ENCODE data around the gene SRRM3. TPM values are rescaled to one million over a fixed set of nuclear protein-coding genes. Genes with fewer than 3 reads are reported as not detected.
A peak's percentile ranks its signal among the peaks of the same experiment; 100 is the strongest.
"Not testable (repeated sequence)": the region's sequence is repeated elsewhere in the genome, so short reads cannot be mapped to it uniquely, and the experiment has no call there.

The SRRM3 gene
- total and polyA plus RNA-seq, 4 donors: 3.0 to 7.4 (median 4.8) TPM

- H3K36me3 ChIP-seq (ENCODE audit: control insufficient read depth in 1 of 2, insufficient read depth in 2 of 2, low read length in 1 of 2): peaks cover 0 to 4% of the 10 kb centered on the region in 2 donors
- H3K9me3 ChIP-seq (ENCODE audit: control insufficient read depth, low read length): no peaks in the 10 kb centered on the region
- peaks cover 4 to 14% of the 10 kb centered on the region in 2 donors for H3K4me1 ChIP-seq (ENCODE audit: control insufficient read depth in 1 of 2, insufficient read depth in 2 of 2, low read length in 2 of 2)
- no peaks in the 10 kb centered on the region for H3K27me3 ChIP-seq (ENCODE audit: control insufficient read depth in 1 of 2, insufficient read depth in 2 of 2, low read length in 1 of 2)
- DNase-seq (peak in 1 of 2 donors; percentile 9), ATAC-seq (ENCODE audit: low FRiP score) (no peak)
- intact Hi-C loops (cut with DNase I): no loop called here
- no peak overlapping the region for H3K27ac ChIP-seq (ENCODE audit: low read depth in 1 of 2, low read length in 2 of 2)
- no peak overlapping the region for H3K4me3 ChIP-seq (ENCODE audit: low read length in 2 of 2)
- 57 to 61% methylated on average over 7 of the region's 7 CpGs for WGBS, 2 donors
Measured at GRCh38 chr7:76327610-76328009, 125.9 kb downstream of the SRRM3 start.

GRCh38 chr7:76328389-76328788, 126.7 kb downstream of the SRRM3 start:
- intact Hi-C loops (cut with DNase I): no loop called here
- H3K4me3 ChIP-seq (ENCODE audit: low read length in 2 of 2): no peak overlapping the region
- no peak overlapping the region for H3K27ac ChIP-seq (ENCODE audit: low read depth in 1 of 2, low read length in 2 of 2)
- no peaks in the 10 kb centered on the region for H3K27me3 ChIP-seq (ENCODE audit: control insufficient read depth in 1 of 2, insufficient read depth in 2 of 2, low read length in 1 of 2)
- 78 to 86% methylated on average over 15 of the region's 15 CpGs for WGBS, 2 donors
- peaks cover 2 to 14% of the 10 kb centered on the region in 2 donors for H3K4me1 ChIP-seq (ENCODE audit: control insufficient read depth in 1 of 2, insufficient read depth in 2 of 2, low read length in 2 of 2)
- peaks cover 0 to 4% of the 10 kb centered on the region in 2 donors for H3K36me3 ChIP-seq (ENCODE audit: control insufficient read depth in 1 of 2, insufficient read depth in 2 of 2, low read length in 1 of 2)
- no peaks in the 10 kb centered on the region for H3K9me3 ChIP-seq (ENCODE audit: control insufficient read depth, low read length)
- peak in 1 of 2 donors; percentile 51 for DNase-seq
- no peak for ATAC-seq (ENCODE audit: low FRiP score)

DNA sequence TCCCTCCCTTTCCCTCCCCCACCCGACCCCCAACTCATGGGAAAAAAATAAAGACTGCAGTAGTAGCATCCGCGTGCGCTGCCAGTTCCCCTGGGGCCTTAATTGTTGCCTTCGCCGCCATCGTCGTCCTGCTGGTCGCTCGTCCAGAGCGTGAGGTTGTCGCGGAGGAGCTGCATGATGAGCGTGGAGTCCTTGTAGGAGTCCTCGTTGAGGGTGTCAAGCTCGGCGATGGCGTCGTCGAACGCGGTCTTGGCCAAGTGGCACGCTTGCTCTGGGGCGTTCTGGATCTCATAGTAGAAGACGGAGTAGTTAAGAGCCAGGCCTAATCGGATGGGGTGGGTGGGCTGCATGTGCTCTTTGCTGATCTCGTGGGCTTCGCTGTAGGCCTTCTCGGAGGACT, 127.8 kb downstream of the SRRM3 start:
- peaks cover 0 to 4% of the 10 kb centered on the region in 2 donors for H3K36me3 ChIP-seq (ENCODE audit: control insufficient read depth in 1 of 2, insufficient read depth in 2 of 2, low read length in 1 of 2)
- intact Hi-C loops (cut with DNase I): no loop called here
- peak in 1 of 2 donors; percentile 78 for DNase-seq

GRCh38 chr7:76330261-76330660, 128.6 kb downstream of the SRRM3 start:
- peaks cover 0 to 4% of the 10 kb centered on the region in 2 donors for H3K36me3 ChIP-seq (ENCODE audit: control insufficient read depth in 1 of 2, insufficient read depth in 2 of 2, low read length in 1 of 2)
- 83 to 85% methylated on average over 4 of the region's 4 CpGs for WGBS, 2 donors
- ATAC-seq (ENCODE audit: low FRiP score) (no peak), DNase-seq (no peak)
- H3K4me1 ChIP-seq (ENCODE audit: control insufficient read depth in 1 of 2, insufficient read depth in 2 of 2, low read length in 2 of 2): peaks cover 2 to 14% of the 10 kb centered on the region in 2 donors
- H3K4me3 ChIP-seq (ENCODE audit: low read length in 2 of 2): no peak overlapping the region
- no peak overlapping the region for H3K27ac ChIP-seq (ENCODE audit: low read depth in 1 of 2, low read length in 2 of 2)
- intact Hi-C loops (cut with DNase I): no loop called here
- H3K9me3 ChIP-seq (ENCODE audit: control insufficient read depth, low read length): no peaks in the 10 kb centered on the region
- H3K27me3 ChIP-seq (ENCODE audit: control insufficient read depth in 1 of 2, insufficient read depth in 2 of 2, low read length in 1 of 2): no peaks in the 10 kb centered on the region

More for the DNA sequence above, 127.8 kb downstream of the SRRM3 start:
- Histone ChIP-seq H3K4me1 (ENCODE audit: control insufficient read depth in 1 of 2, insufficient read depth in 2 of 2, low read length in 2 of 2) (peaks cover 2 to 14% of the 10 kb centered on the region in 2 donors), H3K27ac (ENCODE audit: low read depth in 1 of 2, low read length in 2 of 2) (no peak overlapping the region), H3K9me3 (ENCODE audit: control insufficient read depth, low read length) (no peaks in the 10 kb centered on the region), H3K27me3 (ENCODE audit: control insufficient read depth in 1 of 2, insufficient read depth in 2 of 2, low read length in 1 of 2) (no peaks in the 10 kb centered on the region), H3K4me3 (ENCODE audit: low read length in 2 of 2) (no peak overlapping the region)
- WGBS, 2 donors: 90 to 94% methylated on average over 27 to 29 of the region's 29 CpGs
- no peak for ATAC-seq (ENCODE audit: low FRiP score)

- intact Hi-C loops (cut with DNase I): no loop called here
- Histone ChIP-seq H3K36me3 (ENCODE audit: control insufficient read depth in 1 of 2, insufficient read depth in 2 of 2, low read length in 1 of 2) (peaks cover 0 to 4% of the 10 kb centered on the region in 2 donors), H3K27me3 (ENCODE audit: control insufficient read depth in 1 of 2, insufficient read depth in 2 of 2, low read length in 1 of 2) (no peaks in the 10 kb centered on the region)
Measured at GRCh38 chr7:76330673-76331072, 129.0 kb downstream of the SRRM3 start.

GRCh38 chr7:76332078-76332477, 130.4 kb downstream of the SRRM3 start:
- ATAC-seq (ENCODE audit: low FRiP score) (no peak), DNase-seq (no peak)
- Histone ChIP-seq H3K4me3 (ENCODE audit: low read length in 2 of 2) (no peak overlapping the region), H3K9me3 (ENCODE audit: control insufficient read depth, low read length) (no peaks in the 10 kb centered on the region), H3K36me3 (ENCODE audit: control insufficient read depth in 1 of 2, insufficient read depth in 2 of 2, low read length in 1 of 2) (peaks cover 0 to 4% of the 10 kb centered on the region in 2 donors), H3K27me3 (ENCODE audit: control insufficient read depth in 1 of 2, insufficient read depth in 2 of 2, low read length in 1 of 2) (no peaks in the 10 kb centered on the region), H3K4me1 (ENCODE audit: control insufficient read depth in 1 of 2, insufficient read depth in 2 of 2, low read length in 2 of 2) (peaks cover 0 to 9% of the 10 kb centered on the region in 2 donors), H3K27ac (ENCODE audit: low read depth in 1 of 2, low read length in 2 of 2) (peak overlapping the region in 1 of 2 donors; percentile 67)
- 76 to 79% methylated on average over 9 of the region's 9 CpGs for WGBS, 2 donors
- intact Hi-C loops (cut with DNase I): no loop called here

More at GRCh38 chr7:76330673-76331072, 129.0 kb downstream of the SRRM3 start:
- no peak for ATAC-seq (ENCODE audit: low FRiP score)
- Histone ChIP-seq H3K4me1 (ENCODE audit: control insufficient read depth in 1 of 2, insufficient read depth in 2 of 2, low read length in 2 of 2) (peaks cover 2 to 14% of the 10 kb centered on the region in 2 donors), H3K4me3 (ENCODE audit: low read length in 2 of 2) (no peak overlapping the region), H3K27ac (ENCODE audit: low read depth in 1 of 2, low read length in 2 of 2) (peak overlapping the region in 1 of 2 donors; percentile 20), H3K9me3 (ENCODE audit: control insufficient read depth, low read length) (no peaks in the 10 kb centered on the region)
- 80 to 90% methylated on average over 5 of the region's 5 CpGs for WGBS, 2 donors
- DNase-seq: no peak

DNA sequence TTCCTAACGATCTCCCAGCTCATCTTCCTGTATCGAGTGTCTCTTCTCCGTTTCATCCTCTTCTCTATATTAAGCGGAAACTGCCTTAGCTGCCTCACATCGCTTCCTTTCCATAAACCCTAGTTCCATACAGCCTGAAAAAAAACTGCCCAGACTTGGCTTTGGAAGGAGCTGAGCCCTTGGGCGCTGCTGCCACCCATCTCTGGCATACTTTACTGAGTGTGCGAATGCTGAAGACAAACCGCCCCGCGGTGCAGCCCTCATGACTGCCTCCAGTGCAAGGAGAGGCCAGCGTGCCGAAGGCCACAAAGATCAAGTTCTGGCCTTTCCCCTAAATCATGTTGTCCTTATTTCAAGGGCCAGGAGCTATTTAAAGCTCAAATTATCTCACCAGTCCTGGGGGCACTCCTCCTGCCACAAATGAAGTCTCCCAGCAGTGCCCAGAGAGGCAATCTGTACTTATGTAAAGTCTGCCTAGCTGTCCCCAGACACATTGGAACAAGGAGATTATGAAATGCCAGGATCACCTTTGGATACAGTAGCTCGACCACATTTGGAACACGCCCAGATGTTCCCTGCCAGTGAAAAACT, 131.9 kb downstream of the SRRM3 start:
- Histone ChIP-seq H3K27me3 (ENCODE audit: control insufficient read depth in 1 of 2, insufficient read depth in 2 of 2, low read length in 1 of 2) (no peaks in the 10 kb centered on the region), H3K36me3 (ENCODE audit: control insufficient read depth in 1 of 2, insufficient read depth in 2 of 2, low read length in 1 of 2) (peaks cover 0 to 4% of the 10 kb centered on the region in 2 donors), H3K9me3 (ENCODE audit: control insufficient read depth, low read length) (no peaks in the 10 kb centered on the region), H3K4me3 (ENCODE audit: low read length in 2 of 2) (no peak overlapping the region), H3K27ac (ENCODE audit: low read depth in 1 of 2, low read length in 2 of 2) (peak overlapping the region in 1 of 2 donors; percentile 23), H3K4me1 (ENCODE audit: control insufficient read depth in 1 of 2, insufficient read depth in 2 of 2, low read length in 2 of 2) (peaks cover 0 to 7% of the 10 kb centered on the region in 2 donors)
- DNase-seq: peak; percentile 69 to 86
- ATAC-seq (ENCODE audit: low FRiP score): peak; percentile 82
- intact Hi-C loops (cut with DNase I): no loop called here
- WGBS, 2 donors: 14 to 19% methylated on average over 14 of the region's 14 CpGs

DNA sequence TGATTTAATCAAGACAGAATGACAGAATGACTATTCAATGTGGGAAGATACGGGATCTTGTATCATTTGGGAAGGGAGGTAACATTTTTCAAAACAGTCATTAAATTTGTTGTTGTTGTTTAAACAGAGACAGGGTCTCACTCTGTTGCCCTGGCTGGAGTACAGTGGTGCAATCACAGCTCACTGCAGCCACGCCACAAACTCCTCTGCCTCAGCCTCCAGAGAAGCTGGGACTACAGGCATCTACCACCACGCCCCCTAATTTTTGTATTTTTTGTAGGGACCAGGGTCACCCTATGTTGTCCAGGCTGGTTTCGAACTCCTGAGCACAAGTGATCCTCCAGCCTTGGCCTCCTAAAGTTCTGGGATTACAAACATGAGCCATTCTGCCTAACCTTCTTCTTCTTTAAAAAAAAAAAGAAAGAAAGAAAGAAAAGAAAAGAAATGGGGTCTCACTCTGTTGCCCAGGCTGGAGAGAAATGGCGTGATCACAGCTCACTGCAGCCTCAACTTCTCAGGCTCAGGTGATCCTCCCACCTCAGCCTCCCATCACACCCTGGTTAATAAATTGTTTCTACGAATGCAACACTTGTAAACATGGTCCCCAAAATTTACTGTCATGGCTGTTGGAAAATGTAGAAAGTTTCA, 132.7 kb downstream of the SRRM3 start:
- intact Hi-C loops (cut with DNase I): no loop called here
- H3K27me3 ChIP-seq (ENCODE audit: control insufficient read depth in 1 of 2, insufficient read depth in 2 of 2, low read length in 1 of 2): no peaks in the 10 kb centered on the region
- 84% methylated on average over 6 of the region's 6 CpGs for WGBS, 2 donors
- H3K4me1 ChIP-seq (ENCODE audit: control insufficient read depth in 1 of 2, insufficient read depth in 2 of 2, low read length in 2 of 2): peaks cover 0 to 9% of the 10 kb centered on the region in 2 donors
- no peak overlapping the region for H3K4me3 ChIP-seq (ENCODE audit: low read length in 2 of 2)
- DNase-seq (no peak), ATAC-seq (ENCODE audit: low FRiP score) (no peak)
- no peaks in the 10 kb centered on the region for H3K9me3 ChIP-seq (ENCODE audit: control insufficient read depth, low read length)
- H3K27ac ChIP-seq (ENCODE audit: low read depth in 1 of 2, low read length in 2 of 2): no peak overlapping the region
- H3K36me3 ChIP-seq (ENCODE audit: control insufficient read depth in 1 of 2, insufficient read depth in 2 of 2, low read length in 1 of 2): no peaks in the 10 kb centered on the region

DNA sequence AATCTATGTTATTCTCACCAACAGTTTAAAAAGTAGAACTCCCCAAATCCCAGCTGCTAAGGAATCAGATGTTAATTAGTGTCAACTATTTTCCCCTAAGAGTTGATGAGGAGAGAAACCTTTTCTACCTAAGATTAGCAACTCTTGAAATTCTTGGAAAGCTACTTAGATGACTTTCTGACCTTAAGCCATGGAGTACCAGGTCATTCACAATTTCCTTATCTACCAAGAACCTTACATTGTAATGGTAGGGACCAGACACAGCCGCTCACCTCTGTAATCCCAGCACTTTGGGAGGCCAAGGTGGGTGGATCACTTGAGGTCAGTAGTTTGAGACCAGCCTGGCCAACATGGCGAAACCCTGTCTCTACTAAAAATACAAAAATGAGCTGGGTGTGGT, 133.7 kb downstream of the SRRM3 start:
- H3K4me1 ChIP-seq (ENCODE audit: control insufficient read depth in 1 of 2, insufficient read depth in 2 of 2, low read length in 2 of 2); ATAC-seq (ENCODE audit: low FRiP score); DNase-seq; H3K27me3 ChIP-seq (ENCODE audit: control insufficient read depth in 1 of 2, insufficient read depth in 2 of 2, low read length in 1 of 2); intact Hi-C loops (cut with DNase I); H3K4me3 ChIP-seq (ENCODE audit: low read length in 2 of 2); H3K9me3 ChIP-seq (ENCODE audit: control insufficient read depth, low read length); H3K36me3 ChIP-seq (ENCODE audit: control insufficient read depth in 1 of 2, insufficient read depth in 2 of 2, low read length in 1 of 2); H3K27ac ChIP-seq (ENCODE audit: low read depth in 1 of 2, low read length in 2 of 2): not testable (repeated sequence)
- 98% methylated on average over 2 of the region's 2 CpGs for WGBS, 2 donors
